Kidney epithelial cell (primary cell): ENCODE results near the gene GRXCR2. TPM values are rescaled to one million over a fixed set of nuclear protein-coding genes. Genes with fewer than 3 reads are reported as not detected.

Experiments used
- DNase-seq: peaks from one replicate; pipeline ENCODE4 v3.0.0-alpha.2; 2010; ENCODE audit warnings: low read depth
- H3K27me3 ChIP-seq: 2 replicates; pipeline ENCODE4 v1.6.0; 2011; ENCODE audit warnings: low read length; ENCODE audit not compliant: control insufficient read depth, insufficient read depth
- H3K36me3 ChIP-seq: 2 replicates; pipeline ENCODE4 v1.5.1; 2011; ENCODE audit warnings: low read length; ENCODE audit not compliant: control insufficient read depth, insufficient read depth
- H3K4me3 ChIP-seq: 2 replicates; pipeline ENCODE4 v1.5.1; 2011; ENCODE audit warnings: low read depth, mild to moderate bottlenecking, control low read depth, low read length
- total RNA-seq: library from RNA; depleted of rRNA; stranded (reverse); fragments of >200 nt; gene quantifications from 2 replicates; pipeline ENCODE4 v1.2.3, GENCODE V29; 2015
- TF ChIP-seq, protein P1 (sequence below): IDR thresholded peaks from 2 replicates; pipeline ENCODE4 v1.5.1; 2011; ENCODE audit warnings: mild to moderate bottlenecking, moderate library complexity, low read length, control low read depth, inconsistent platforms; ENCODE audit not compliant: insufficient read depth, poor library complexity, severe bottlenecking

The GRXCR2 gene
- total RNA-seq, 1 donor from 2014 or later: not detected

DNA sequence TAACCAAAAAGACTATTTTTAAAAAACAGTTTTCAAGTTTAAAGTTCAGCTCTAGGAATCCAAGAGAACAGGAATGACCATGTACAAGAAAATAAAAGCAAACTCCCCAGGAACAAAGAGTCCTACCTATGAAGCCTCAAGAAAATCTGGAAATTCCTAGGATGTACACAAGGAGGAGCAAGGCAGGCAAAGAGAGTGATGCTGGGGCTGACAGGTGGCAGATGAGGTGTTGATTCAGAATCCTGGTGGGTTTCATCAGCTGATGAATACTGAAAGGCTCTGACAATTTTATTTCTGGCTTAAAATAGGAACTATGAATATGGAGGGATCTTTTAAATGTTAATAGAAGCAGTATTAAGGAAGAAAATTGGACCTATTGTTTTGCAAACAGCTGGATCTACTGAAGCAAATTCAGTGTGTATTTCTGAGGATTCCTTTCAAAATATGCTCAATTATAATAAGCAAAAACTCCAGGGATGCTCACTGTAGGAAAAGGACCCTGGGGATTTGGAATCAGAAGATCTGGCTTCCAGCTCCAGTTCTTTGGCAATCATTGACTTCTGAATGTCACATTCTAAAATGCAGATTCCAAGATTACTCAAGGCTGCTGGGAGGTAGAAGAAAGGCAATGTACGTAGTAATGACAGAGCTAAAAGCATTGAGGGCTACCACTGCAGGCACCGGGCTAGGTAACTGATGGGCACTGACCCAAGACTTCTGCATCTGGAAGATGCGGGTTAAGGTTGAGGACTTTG is 35.6 kb upstream of the GRXCR2 start:
- Histone ChIP-seq H3K36me3 (no peaks in the 10 kb centered on the region), H3K4me3 (no peak overlapping the region), H3K27me3 (no peaks in the 10 kb centered on the region)
- no peak for DNase-seq
- TF ChIP-seq, protein P1, sequence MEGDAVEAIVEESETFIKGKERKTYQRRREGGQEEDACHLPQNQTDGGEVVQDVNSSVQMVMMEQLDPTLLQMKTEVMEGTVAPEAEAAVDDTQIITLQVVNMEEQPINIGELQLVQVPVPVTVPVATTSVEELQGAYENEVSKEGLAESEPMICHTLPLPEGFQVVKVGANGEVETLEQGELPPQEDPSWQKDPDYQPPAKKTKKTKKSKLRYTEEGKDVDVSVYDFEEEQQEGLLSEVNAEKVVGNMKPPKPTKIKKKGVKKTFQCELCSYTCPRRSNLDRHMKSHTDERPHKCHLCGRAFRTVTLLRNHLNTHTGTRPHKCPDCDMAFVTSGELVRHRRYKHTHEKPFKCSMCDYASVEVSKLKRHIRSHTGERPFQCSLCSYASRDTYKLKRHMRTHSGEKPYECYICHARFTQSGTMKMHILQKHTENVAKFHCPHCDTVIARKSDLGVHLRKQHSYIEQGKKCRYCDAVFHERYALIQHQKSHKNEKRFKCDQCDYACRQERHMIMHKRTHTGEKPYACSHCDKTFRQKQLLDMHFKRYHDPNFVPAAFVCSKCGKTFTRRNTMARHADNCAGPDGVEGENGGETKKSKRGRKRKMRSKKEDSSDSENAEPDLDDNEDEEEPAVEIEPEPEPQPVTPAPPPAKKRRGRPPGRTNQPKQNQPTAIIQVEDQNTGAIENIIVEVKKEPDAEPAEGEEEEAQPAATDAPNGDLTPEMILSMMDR: peak; percentile 23

DNA sequence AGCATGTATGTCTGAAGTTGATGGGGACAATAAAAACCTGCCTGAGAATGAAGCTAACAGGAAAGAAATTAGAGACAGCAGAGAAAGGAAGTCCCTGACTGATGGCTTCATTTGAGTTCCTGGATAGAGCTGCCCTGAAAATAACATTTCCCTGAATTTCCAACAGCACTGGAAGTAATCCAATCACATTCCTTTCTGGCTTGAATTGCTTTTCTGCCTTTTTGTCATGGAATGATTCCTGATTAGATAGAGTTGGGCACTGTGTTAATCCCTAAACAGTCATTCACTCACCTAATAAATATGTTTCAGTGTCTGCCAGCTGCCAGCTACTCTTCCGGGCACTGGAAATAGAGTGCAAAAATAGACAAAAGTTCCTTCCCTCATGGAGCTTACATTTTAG is 33.6 kb upstream of the GRXCR2 start:
- Histone ChIP-seq H3K36me3 (no peaks in the 10 kb centered on the region), H3K27me3 (no peaks in the 10 kb centered on the region), H3K4me3 (no peak overlapping the region)
- TF ChIP-seq, protein P1: no peak
- DNase-seq: no peak

DNA sequence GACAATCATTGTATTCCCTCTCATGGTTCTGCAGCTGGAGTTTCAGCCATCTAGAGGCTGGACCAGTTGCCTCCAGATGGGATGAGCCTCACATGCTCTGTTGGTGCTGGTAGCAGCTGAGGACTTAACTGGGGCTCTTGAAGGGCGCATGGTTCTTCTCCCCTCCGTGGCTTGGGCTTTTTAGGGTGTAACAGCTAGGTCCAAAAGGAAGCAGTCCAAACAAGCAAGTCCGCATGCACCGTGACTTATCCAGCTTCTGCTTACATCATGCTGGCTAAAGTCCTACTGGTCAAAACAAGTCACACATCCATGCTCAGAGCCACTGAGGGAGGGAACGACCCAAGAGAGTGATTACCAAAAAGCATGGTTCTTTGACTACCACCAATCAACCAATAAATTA is 31.9 kb upstream of the GRXCR2 start:
- TF ChIP-seq, protein P1: no peak
- Histone ChIP-seq H3K27me3 (no peaks in the 10 kb centered on the region), H3K36me3 (no peaks in the 10 kb centered on the region), H3K4me3 (no peak overlapping the region)
- no peak for DNase-seq

DNA sequence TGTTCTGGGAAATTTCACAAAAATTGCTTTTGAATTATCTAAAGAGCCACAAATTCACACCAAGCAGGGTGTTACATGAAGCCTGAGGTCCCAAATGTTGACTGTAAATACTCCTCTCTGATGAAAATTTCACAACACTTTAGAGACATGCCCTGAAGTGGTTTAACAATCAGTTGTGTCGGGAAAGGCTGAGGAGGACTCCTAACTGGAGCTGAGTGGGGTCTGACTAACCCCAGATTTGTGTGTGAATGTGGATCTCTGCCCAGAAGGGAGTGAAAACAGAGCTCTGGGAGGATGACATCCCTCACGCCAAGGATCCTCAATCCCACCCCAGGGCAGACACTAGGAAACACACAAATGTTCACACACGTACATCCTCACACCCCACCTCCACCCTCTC is 31.1 kb upstream of the GRXCR2 start:
- TF ChIP-seq, protein P1: no peak
- H3K36me3 ChIP-seq: no peaks in the 10 kb centered on the region
- H3K27me3 ChIP-seq: no peaks in the 10 kb centered on the region
- no peak overlapping the region for H3K4me3 ChIP-seq
- DNase-seq: no peak

DNA sequence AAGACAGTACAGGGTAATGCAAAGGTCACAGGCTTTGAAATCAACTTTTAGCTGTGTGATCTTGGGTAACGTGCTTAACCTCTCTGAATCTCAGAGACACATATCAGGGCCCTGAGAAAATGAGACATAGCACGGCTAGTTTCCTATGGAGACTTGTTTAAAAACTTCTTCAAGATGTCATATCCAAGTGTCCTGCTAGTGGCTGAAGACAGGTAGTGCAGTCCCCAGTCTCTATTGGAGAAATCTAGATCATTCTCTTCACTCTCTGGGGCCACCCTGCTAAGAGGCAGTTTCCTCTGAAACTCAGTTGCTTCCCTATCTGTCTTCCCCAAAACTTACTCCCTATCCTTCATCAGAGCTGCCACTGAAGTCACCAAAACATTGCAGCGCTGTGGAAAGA is 30.3 kb upstream of the GRXCR2 start:
- H3K27me3 ChIP-seq: no peaks in the 10 kb centered on the region
- H3K4me3 ChIP-seq: no peak overlapping the region
- no peak for DNase-seq
- TF ChIP-seq, protein P1: peak; percentile 38
- H3K36me3 ChIP-seq: no peaks in the 10 kb centered on the region

DNA sequence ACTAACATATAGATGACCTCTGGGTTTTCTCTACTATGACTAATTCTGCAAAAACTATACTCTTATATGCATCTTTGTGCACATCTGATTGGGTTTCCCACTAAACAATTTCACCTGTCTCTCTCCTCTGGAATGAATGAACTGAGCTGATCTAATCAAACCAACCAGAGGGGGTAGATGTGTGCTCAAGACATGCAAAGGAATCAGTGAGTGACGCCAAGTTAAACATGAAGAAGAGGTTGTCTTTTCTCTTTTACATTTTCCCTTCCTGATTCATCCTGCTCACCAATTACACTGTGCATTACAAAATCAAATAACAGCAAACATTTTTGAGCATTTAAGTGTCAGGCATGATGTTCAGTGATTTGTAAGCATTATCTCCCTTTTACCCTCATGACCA is 29.6 kb upstream of the GRXCR2 start:
- TF ChIP-seq, protein P1: no peak
- Histone ChIP-seq H3K27me3 (no peaks in the 10 kb centered on the region), H3K36me3 (no peaks in the 10 kb centered on the region), H3K4me3 (no peak overlapping the region)
- no peak for DNase-seq
